ENCODE data around the gene OR5M3.

The OR5M3 gene

GRCh38 chr11:56473252-56473651 is at the start of gene OR5M3:
Gene OR5M3 (minus strand): TSS chr11:56473352. CDS start chr11:56470497, 2,855 bp downstream.
- DNase-seq: no peak

- no peak for DNase-seq
Measured at GRCh38 chr11:56522008-56522407, 48.9 kb upstream of the OR5M3 start.

- DNase-seq: no peak
Measured at GRCh38 chr11:56513280-56513679, 40.1 kb upstream of the OR5M3 start.

- DNase-seq: no peak
Measured at GRCh38 chr11:56509439-56509838, 36.3 kb upstream of the OR5M3 start.

GRCh38 chr11:56497010-56497409 is 23.9 kb upstream of the OR5M3 start:
- DNase-seq: no peak

GRCh38 chr11:56495117-56495516 is 22.0 kb upstream of the OR5M3 start:
- no peak for DNase-seq

GRCh38 chr11:56491270-56491669 is 18.1 kb upstream of the OR5M3 start, which contains the start of gene OR5M8:
Gene OR5M8 (minus strand): TSS chr11:56491370. CDS start chr11:56491370, 0 bp downstream.
- no peak for DNase-seq

GRCh38 chr11:56486801-56487200 is 13.6 kb upstream of the OR5M3 start:
- DNase-seq: no peak

- no peak for DNase-seq
Measured at GRCh38 chr11:56474729-56475235, 1.6 kb upstream of the OR5M3 start.

- DNase-seq: no peak
Measured at GRCh38 chr11:56457076-56457475, 16.1 kb downstream of the OR5M3 start.

GRCh38 chr11:56453521-56453920 is 19.6 kb downstream of the OR5M3 start:
- DNase-seq: no peak
